ENCODE results near the gene PRSS1. TPM values are rescaled to one million over a fixed set of nuclear protein-coding genes. Genes with fewer than 3 reads are reported as not detected.
"Not testable (repeated sequence)": the region's sequence is repeated elsewhere in the genome, so short reads cannot be mapped to it uniquely, and the experiment has no call there.

The PRSS1 gene
- not detected in 2 replicates for total RNA-seq

DNA sequence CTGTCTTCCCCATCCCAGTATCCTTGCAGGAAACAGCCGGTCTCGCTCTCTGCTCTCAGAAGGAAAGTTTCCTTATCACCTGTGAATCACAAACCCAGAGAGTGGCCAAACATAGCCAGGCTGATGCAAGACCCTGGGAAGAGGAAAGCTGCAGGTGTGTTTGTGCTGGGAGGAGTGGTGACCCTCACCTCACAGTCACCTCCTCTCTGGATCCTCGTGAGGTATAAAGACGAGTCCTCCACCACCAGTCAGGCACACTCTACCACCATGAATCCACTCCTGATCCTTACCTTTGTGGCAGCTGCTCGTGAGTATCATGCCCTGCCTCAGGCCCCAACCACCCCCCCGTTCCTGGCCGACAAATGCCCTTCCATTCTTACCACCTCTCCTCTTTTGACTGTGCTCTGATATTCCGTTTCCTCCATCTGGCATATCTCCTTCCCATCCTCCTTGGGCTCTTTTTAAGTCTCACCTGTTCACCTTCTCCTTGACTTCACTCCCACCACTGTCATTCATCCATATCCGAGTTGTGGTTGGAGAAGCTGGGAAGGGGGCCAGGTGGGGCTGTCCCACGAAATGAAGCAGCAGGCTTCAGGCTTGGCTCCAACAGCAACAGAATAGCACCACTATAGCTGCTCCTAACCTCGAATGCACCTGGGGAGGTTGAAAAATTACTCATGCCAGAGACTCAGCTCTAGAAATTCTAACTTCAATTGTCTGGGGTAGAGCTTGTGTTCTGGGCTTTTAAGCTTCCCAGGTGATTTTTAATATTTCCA is at the start of gene PRSS1:
Gene PRSS1, plus strand, starts transcription at position 255 of the 776 bp plus-strand sequence. Its CDS starts 13 bp downstream, at position 268.
- intact Hi-C loops (cut with micrococcal nuclease) = no loop called here

DNA sequence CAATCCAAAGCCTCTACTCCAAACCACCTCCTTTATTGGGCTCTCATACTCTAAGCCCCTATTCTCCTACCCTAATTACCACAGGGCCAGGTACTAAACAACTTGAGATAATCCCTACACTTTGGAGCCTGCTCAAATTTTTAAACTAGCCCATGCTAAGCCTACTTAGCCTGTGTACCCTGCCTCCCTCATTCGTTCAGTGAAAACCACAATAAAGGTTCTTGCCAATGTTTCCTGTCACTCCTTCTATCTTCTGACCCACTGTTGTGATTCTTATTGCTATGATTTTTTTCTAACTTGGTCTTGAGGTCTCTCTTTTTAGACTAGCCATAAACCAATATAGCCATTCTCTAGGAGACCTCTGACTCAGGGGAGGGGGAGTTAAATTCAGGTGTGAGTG is 48.3 kb upstream of the PRSS1 start:
- intact Hi-C loops (cut with micrococcal nuclease) = not testable (repeated sequence)

DNA sequence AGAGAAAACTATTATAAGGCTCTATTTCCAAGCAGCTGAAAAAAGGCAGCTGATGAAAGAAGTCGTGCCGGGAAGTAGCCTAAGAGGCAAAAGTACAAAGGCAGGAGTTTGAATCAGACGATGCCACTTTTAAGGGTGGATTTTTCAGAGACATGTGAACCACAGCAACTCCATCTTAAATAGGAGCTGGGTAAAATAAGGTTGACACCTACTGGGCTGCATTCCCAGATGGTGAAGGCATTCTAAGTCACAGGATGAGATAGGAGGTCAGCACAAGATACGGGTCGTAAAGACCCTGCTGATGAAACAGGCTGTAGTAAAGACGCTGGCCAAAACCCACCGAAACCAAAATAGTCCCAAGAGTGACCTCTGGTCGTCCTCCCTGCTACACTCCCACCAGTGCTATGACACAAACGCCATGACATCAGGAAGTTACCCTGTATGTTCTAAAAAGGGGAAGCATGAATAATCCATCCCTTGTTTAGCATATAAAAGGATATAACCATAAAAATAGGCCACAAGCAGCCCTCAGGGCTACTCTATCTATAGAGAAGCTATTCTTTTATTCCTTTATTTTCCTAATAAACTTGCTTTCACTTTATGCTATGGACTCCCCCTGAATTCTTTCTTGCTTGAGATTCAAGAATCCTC is 45.5 kb upstream of the PRSS1 start:
- intact Hi-C loops (cut with micrococcal nuclease) = no loop called here

DNA sequence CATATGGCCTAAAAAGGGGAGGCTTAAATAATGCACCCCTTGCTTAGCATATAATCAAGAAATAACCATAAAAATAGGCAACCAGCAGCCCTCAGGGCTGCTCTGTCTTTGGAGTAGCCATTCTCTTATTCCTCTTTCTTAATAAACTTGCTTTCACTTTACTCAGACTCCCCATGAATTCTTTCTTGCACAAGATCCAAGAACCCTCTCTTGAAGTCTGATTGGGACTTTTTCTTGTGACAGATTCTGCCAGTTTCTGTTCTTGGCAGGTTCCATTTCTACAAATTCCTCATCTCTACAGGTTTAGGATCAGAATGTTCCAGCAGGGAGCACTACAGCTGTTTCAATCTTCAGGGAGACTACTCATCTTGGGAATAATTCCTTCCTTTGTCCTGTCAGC is 40.5 kb upstream of the PRSS1 start:
- intact Hi-C loops (cut with micrococcal nuclease) = not testable (repeated sequence)

DNA sequence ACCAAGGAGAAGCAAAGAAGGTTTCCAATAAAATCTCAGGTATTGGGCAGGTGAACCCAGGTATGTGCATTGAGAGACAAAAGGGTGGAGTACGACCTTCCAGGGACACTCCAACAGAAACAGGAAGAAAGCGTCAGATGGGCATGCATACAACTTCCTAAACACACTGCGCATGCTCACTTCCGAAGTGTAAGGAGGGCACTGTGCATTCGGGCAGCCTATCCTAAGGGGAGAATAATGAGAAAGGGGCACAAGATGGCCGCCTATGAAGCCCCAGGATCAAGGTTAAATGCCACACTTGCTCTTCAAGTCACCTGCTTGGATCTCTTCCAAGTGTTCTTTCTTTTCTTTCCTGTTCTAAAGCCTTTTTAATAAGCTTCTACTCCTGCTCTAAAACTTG is 39.4 kb upstream of the PRSS1 start:
- intact Hi-C loops (cut with micrococcal nuclease) = loop anchor here (5.0 to 10.0 kb wide), 2 partner anchors 43 to 75 kb away; no protein-coding TSS in a partner anchor

DNA sequence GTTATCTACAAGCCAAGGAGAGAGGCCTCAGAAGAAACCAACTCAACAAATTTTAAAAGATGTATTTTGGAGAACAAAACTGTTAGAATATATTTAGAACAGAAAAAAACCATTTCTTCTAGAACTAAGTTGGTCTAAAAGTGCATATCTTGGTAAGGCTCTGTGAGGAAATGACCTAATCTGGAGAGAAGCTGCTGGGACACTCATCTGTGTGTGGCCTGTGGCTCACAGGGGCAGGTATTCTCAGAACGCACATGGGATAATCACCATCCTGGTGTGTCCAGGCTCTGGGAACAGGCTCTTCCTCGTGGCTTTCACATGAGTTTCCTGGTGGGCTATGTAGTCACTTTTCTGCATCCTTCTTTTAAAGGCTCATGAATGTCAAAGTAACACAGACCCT is 38.1 kb upstream of the PRSS1 start:
- intact Hi-C loops (cut with micrococcal nuclease) = loop anchor here (1.0 to 10.0 kb wide), 3 partner anchors 44 to 98 kb away; no protein-coding TSS in a partner anchor

DNA sequence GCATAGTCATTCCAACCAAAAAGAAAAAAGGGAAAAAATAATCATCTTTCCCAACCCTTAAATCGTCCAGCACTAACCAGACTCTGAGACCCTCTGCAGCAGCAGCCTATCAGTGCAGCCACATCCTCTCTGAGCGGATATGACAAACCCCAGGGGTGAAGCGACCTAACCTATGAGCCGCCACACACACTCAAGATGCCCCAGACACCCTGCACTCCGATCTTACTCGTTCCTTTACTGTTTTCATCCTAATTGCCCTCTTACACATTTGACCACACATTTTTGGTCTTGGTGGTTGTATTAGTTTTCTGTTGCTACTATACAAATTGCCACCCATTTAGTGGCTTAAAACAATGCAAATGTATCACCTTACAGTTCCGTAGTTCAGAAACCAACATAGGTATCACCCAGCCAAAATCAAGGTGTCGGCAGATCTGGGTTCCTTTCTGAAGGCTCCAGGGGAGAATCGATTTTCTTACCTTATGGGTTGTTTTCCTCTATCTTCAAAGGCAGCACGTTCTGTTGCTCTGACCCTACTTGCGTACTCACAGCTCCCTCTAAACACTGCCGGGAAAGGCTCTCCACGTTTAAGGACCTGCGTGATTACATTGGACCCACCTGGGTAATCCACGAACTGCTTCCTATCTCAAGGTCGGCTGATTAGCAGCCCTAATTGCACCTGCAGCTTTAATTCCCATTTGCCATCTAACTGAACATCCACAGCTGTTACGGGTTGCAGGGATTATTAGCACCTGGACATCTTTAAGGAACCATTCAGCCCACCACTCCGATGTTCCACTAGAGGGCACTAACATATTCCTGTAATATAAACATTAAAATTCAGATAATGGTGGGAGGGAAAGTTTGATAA is 37.3 kb upstream of the PRSS1 start:
- intact Hi-C loops (cut with micrococcal nuclease) = loop anchor here (1.0 to 10.0 kb wide), 4 partner anchors 45 to 97 kb away; no protein-coding TSS in a partner anchor

DNA sequence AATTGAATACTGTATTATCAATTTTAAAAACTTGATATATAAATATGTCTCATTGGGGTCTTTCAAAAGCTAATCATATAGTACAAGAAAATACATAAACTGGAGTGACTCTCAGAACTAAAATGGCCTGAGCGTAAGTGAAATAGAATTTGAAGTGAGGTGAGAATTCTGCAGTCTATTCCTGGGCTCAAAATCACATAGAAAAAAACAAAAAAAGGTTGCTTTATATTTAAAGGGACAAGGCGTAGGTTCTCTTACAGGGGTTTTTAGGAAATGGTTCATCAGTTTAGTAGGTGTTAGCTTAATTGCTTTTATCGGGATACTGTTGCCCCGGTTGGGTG is 36.7 kb upstream of the PRSS1 start:
- intact Hi-C loops (cut with micrococcal nuclease) = loop anchor here (1.0 to 10.0 kb wide), 3 partner anchors 45 to 78 kb away; no protein-coding TSS in a partner anchor

DNA sequence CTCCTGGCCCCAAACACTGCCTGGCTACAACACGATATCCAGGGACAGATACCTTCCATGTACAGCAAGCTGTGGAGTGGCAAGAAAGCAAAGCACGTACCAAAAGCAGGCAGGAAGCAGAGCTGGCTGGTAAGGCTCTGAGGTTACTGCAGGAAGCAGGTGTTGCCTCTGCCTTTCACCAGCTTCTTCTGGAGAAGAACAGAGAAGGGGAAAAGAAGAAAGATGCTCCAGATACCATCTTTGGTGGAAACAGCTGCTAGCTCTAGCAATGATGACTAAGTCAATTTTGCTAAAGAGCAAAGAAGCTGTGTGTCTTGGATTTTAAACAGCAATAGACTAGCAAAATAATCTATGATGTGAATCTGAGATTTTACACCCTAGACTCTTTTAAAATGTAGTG is 34.9 kb upstream of the PRSS1 start:
- intact Hi-C loops (cut with micrococcal nuclease) = loop anchor here (5.0 to 10.0 kb wide), 2 partner anchors 47 to 80 kb away; no protein-coding TSS in a partner anchor

DNA sequence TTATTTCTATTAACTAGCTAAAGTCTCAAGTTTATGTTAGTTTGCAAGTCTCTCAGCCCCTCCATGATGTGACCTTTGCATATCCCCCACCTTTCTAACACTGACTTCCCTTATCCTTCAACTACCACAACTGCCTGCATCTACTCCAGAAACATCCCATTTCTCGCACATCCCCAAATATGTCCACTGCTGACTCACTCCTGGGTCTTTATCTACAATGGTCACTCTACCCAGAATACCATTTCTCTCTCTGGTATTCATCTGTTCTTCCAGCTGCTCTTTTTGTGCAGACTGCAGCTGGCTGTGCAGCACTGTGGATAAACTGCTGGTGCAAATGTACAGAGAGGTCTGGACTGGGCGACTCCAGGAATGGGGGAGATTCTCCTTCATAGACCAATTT is 32.7 kb upstream of the PRSS1 start:
- intact Hi-C loops (cut with micrococcal nuclease) = loop anchor here (10.0 kb wide), 1 partner anchor 82 kb away; no protein-coding TSS in a partner anchor

DNA sequence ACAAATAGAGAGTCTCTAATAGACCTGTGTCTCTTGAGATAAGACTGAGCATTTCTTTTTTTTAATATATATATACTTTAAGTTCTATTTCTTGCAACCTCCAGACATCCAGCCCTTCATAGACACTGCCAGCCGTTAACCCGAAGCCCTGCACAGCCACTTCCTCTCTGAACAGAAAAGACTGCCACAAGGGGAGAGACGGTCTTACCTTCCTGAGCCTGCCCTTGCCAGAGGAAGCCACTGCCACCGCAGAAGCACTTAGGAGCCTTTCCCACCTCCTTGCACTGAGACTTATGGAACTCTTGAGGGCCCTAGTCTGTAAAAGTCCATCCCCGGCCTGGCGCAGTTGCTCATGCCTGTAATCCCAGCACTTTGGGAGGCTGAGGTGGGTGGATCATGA is 31.8 kb upstream of the PRSS1 start:
- intact Hi-C loops (cut with micrococcal nuclease) = loop anchor here (10.0 kb wide), 1 partner anchor 83 kb away; no protein-coding TSS in a partner anchor

DNA sequence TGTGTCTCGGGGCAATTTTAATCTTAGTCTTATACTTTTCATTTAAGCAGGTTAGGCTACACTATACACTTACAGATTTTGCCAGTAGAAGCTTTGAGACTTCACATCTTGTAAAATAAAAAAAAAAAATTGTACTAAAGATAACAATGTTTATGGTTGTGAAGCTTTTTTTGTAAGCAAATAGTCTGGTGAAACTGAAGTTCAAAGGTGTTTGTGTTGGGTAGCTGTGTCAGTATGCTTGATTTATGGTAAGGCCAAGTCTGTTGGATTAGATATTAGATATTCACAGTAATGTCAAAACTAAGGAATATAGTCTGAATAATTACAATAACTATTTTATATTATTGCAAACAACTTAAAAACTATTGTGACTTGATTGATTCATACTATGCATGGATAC is 31.0 kb upstream of the PRSS1 start:
- intact Hi-C loops (cut with micrococcal nuclease) = loop anchor here (10.0 kb wide), 1 partner anchor 84 kb away; no protein-coding TSS in a partner anchor

DNA sequence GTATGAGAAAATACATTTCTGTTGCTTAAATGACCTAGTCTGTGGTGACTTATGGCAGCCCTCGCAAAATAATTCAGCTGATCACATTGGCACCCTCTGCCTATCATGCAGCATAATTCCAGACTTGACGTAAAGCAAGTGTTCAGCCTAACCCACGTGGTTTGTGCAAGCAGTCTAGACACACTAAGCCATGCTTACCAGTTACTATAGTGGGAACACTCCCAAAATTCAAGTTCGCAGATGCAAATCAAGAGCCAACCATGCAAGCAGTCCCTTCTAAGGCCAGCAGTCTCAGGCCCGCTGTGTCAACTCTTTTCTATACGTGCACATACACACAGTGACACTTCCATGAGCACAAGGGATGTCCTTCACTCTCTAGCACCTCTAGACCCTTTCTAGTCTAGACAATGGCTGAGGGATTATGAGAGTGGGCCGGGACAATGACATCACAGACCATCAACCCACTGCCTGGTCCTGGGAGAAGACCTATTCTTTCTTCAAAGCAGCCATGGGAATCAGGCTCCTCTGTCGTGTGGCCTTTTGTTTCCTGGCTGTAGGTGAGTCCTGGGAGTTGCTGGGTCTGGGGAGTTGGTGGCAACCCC is 29.0 kb upstream of the PRSS1 start:
- intact Hi-C loops (cut with micrococcal nuclease) = no loop called here

DNA sequence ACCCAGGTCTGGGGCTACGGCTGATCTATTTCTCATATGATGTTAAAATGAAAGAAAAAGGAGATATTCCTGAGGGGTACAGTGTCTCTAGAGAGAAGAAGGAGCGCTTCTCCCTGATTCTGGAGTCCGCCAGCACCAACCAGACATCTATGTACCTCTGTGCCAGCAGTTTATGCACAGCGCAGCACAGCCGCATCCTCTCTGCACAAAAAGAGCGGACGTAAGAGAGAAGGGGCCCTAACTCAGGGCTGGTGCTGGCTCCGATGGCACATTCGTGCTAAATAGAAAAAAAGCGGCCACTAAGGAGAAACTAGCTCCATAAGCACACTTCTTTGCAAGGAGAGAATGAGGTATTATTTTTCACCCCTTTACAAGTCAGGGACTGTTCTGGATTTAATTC is 28.3 kb upstream of the PRSS1 start:
- intact Hi-C loops (cut with micrococcal nuclease) = no loop called here

DNA sequence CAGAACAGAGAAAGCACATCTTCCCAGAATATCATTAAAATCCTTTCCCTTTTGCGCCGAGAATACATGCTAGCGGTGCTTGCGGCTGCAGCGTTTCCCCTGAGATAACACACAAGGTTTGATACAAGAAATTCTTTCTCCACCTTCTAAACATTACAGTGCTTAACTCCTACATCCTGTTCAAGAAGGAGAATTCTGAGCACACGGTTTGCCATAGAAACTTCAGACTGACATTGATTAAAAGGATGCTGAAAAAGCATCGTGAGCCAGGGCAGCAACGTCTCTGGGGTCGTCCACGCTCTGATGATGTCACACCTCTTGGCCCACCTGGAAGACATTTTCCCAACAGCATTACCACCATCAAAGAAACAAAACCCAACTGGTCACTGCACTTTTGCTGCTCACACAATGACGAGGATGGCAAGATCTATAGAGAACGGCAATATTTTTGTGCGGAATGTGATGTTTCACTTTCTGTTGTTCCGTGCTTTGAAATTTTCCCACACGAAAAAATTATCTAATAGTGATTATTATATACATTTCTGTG is 27.0 kb upstream of the PRSS1 start:
- intact Hi-C loops (cut with micrococcal nuclease) = no loop called here

DNA sequence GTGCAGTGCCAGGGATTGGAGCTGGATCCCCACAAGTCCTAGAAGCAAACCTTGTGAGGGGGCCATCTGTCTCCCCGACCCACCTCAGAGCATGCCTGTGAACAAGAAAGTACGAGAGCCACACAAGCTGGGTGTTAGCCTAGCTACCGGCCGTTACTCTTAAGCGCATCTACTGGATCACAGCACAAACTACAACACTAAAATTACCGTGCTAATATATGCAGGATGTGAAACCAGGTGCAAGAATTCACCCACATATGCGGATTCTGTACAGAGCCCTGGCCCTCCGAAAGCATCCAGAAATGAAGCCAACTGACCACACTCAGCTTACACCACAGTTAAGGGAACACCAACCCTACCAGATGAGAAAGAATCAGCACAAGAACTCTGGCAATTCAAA is 16.0 kb upstream of the PRSS1 start:
- intact Hi-C loops (cut with micrococcal nuclease) = no loop called here

DNA sequence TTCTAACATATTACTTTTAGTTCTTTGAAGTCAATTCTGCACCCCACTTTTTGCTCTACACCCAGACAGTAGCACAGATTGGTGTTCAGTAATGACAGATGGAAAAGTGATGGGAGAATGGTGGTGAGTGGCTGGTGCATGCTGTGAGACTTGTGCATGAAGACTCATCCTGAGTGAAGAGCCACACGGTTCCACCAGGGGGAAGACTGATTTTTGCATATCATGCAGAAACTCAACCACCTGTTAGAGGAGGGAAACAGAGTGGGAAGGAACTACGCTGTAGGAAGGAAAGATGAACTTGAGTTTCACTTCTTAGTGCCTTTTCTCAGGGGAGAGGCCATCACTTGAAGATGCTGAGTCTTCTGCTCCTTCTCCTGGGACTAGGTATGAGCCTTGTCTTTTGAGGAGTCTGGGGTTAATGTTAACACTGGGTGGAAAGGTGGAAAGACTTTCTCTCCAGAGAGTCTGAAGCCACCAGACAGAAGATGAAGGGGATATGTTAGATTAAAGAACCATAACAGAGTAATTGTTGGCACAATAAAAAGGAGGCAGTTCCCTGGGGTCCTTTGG is 9.3 kb upstream of the PRSS1 start:
- intact Hi-C loops (cut with micrococcal nuclease) = no loop called here

DNA sequence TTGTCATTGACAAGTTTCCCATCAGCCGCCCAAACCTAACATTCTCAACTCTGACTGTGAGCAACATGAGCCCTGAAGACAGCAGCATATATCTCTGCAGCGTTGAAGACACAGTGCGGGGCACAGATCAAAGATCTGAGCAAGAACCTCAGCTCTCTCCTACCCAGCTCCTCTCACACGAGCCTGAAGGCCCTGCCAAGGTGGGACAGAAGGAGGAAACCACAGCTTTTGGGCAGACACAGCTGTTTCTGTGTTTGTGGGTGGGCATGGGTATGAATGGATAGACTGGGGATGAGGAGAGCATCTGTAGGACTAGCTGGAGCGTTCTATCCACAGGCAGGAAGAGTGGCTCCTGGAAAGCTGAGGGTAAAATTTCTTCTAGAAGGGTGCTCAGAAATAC is 8.5 kb upstream of the PRSS1 start:
- intact Hi-C loops (cut with micrococcal nuclease) = no loop called here

DNA sequence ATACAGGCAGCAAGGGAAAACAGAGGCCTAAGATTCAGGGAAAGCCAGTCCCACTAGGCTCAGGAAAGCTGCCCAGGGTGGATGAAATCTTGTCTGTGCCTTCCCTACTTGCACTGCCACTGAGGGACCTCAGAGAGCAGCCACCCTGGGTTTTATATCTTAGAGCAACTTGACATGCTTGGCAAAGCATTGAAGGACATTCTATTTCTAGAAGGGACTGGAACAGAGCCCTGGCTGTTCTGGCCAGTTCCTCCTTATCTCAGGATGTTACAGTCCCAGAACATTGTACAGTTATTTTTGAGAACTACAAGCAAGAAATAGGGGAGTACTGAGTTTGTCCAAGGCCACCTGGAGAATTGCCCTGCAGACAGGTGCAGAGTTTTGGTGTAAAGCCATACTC is 7.3 kb upstream of the PRSS1 start:
- intact Hi-C loops (cut with micrococcal nuclease) = not testable (repeated sequence)

DNA sequence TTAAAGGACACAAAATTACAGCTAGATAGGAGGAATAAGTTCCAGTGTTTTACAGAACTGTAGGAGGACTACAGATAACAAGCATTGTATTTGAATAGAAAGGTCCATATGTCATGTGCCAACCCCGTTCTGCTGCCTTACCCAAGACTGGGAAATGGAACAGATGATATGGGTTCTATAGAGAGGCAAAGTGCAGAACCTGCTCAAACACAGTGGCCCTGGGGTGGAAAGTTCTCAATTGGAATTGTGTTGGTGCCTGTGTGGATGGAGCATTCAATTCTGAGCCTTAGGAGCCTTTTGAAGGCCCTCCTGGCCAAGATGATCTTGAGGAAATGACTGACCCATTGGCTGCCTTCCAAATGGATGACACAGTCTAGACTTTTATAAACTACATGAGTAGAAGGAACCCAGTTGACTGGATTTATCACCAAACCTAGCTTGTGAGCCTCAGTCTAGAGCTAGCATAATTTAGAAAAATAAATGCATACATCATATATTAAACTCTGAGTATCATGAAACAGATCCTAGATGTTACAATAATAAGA is 4.1 kb upstream of the PRSS1 start:
- intact Hi-C loops (cut with micrococcal nuclease) = no loop called here
